ENCODE measurements around the gene FOXC2.

FOXC2 gene

GRCh38 chr16:86593913-86594620 lies 27.4 kb downstream of the FOXC2 start:
- DNase-seq = no peak

GRCh38 chr16:86594721-86595120 lies 28.1 kb downstream of the FOXC2 start:
- DNase-seq = no peak

- no peak for DNase-seq
Measured at GRCh38 chr16:86595983-86596605, 29.5 kb downstream of the FOXC2 start.

- no peak for DNase-seq
Measured at GRCh38 chr16:86597126-86597879, 30.7 kb downstream of the FOXC2 start.

GRCh38 chr16:86597880-86598606 lies 31.4 kb downstream of the FOXC2 start:
- no peak for DNase-seq

GRCh38 chr16:86598607-86599565 lies 32.3 kb downstream of the FOXC2 start:
- no peak for DNase-seq

- no peak for DNase-seq
Measured at GRCh38 chr16:86601356-86601755, 34.7 kb downstream of the FOXC2 start.

GRCh38 chr16:86602521-86602920 lies 35.9 kb downstream of the FOXC2 start:
- DNase-seq = no peak

GRCh38 chr16:86604436-86605193 lies 38.0 kb downstream of the FOXC2 start:
- no peak for DNase-seq

GRCh38 chr16:86605950-86606349 lies 39.3 kb downstream of the FOXC2 start:
- DNase-seq = no peak

GRCh38 chr16:86608301-86608747 lies 41.7 kb downstream of the FOXC2 start:
- no peak for DNase-seq

GRCh38 chr16:86609115-86609514 lies 42.5 kb downstream of the FOXC2 start:
- DNase-seq = no peak

- no peak for DNase-seq
Measured at GRCh38 chr16:86609661-86610060, 43.0 kb downstream of the FOXC2 start.

GRCh38 chr16:86610779-86611524 lies 44.3 kb downstream of the FOXC2 start:
- no peak for DNase-seq

- DNase-seq = no peak
Measured at GRCh38 chr16:86611525-86611855, 44.9 kb downstream of the FOXC2 start.

GRCh38 chr16:86611941-86612340 lies 45.3 kb downstream of the FOXC2 start:
- no peak for DNase-seq

GRCh38 chr16:86614699-86615098 lies 48.1 kb downstream of the FOXC2 start:
- no peak for DNase-seq

- DNase-seq = no peak
Measured at GRCh38 chr16:86616906-86617305, 50.3 kb downstream of the FOXC2 start.

- DNase-seq = no peak
Measured at GRCh38 chr16:86618431-86619238, 52.0 kb downstream of the FOXC2 start.

Measured in NCI-H1417 treated with DMSO at 0.1 percent for 48 hours (cell line).